Testis (tissue), 3 donors: ENCODE results near the gene FOXR1. TPM values are rescaled to one million over a fixed set of nuclear protein-coding genes. Genes with fewer than 3 reads are reported as not detected.
A peak's percentile ranks its signal among the peaks of the same experiment; 100 is the strongest.
"Not testable (repeated sequence)": the region's sequence is repeated elsewhere in the genome, so short reads cannot be mapped to it uniquely, and the experiment has no call there.

Source experiments
- DNase-seq: peaks from one replicate; pipeline ENCODE4 v3.0.0-alpha.2; 2019
- H3K27ac ChIP-seq, 2 donors: fragments of 200-600 bp; sonication (generic); one replicate each; pipeline ENCODE4 v1.5.1; 2019
- H3K27me3 ChIP-seq: fragments of 200-600 bp; sonication (generic); one replicate; pipeline ENCODE4 v1.5.1; 2019
- H3K36me3 ChIP-seq: fragments of 200-600 bp; sonication (generic); one replicate; pipeline ENCODE4 v1.5.1; 2017; ENCODE audit warnings: low read depth; ENCODE audit errors: missing control alignments
- H3K4me1 ChIP-seq: fragments of 200-600 bp; sonication (generic); one replicate; pipeline ENCODE4 v1.5.1; 2019
- H3K4me3 ChIP-seq, 2 donors: fragments of 200-600 bp; sonication (generic); one replicate each; pipeline ENCODE4 v1.5.1; 2017 to 2019
- H3K9me3 ChIP-seq: fragments of 200-600 bp; sonication (generic); one replicate; pipeline ENCODE4 v1.5.1; 2017
- POLR2A ChIP-seq: fragments of 450-650 bp; IDR thresholded peaks from one replicate; pipeline ENCODE4 v1.6.1; 2017; ENCODE audit warnings: antibody characterized with exemption, mild to moderate bottlenecking, moderate library complexity
- WGBS, 2 donors: methylation state at CpG; one replicate each; pipeline ENCODE4 v1.1.5; 2018; 5-methylcytosine and 5-hydroxymethylcytosine counted together
- intact Hi-C: fragments of 100-400 bp; cut with DNase I; formaldehyde crosslinking; loops from one replicate; pipeline ENCODE4 v1.15.1; 2023; ENCODE audit warnings: low total_unique reads
- polyA plus RNA-seq: library from polyadenylated mRNA; stranded (reverse); fragments of 350-450 nt; fragmentation: Illumina TruSeq; extraction: RNeasy Lipid Tissue Mini Kit (QIAGEN cat#74804); gene quantifications from one replicate; pipeline ENCODE4 v1.2.3, GENCODE V29; 2014; ENCODE audit warnings: low read depth, low replicate concordance; ENCODE audit not compliant: insufficient read depth
- total RNA-seq, 2 donors: library from RNA; depleted of rRNA; stranded (reverse); fragments of >200 nt; gene quantifications; one replicate each; pipeline ENCODE4 v1.2.3, GENCODE V29; 2016
- TF ChIP-seq, protein P1 (sequence below), 3 experiments: fragments of 450-650 bp in 2 of 3; fragments of 200-600 bp in 1 of 3; sonication (generic) in 1 of 3; IDR thresholded peaks; one replicate each; pipeline ENCODE4 v1.5.1; 2016 to 2019; ENCODE audit warnings: antibody characterized with exemption in 3 of 3, mild to moderate bottlenecking in 2 of 3, moderate library complexity in 1 of 3

FOXR1 gene
- total and polyA plus RNA-seq, 3 donors from 2014 or later: 5.0 to 8.9 (median 7.3) TPM

DNA sequence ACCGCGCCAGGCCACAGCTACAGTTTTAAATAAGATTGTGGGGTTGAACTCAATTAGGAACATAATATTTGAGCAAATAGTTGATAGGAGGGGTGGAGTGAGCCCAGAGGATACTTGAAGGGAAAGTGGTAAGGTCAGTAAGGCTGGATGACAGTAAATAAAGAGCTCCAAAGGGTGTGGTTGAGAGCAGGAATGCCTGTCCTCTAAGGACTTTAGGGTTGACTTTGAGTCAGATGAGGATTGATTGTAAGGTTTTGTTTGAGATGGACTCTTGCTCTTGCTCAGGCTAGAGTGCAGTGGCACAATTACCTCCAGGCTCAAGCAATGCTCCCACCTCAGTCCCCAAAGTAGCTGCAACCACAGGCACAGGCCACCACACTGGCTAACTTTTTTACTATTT is 2.4 kb downstream of the FOXR1 start:
- Histone ChIP-seq H3K36me3 (no peaks in the 10 kb centered on the region), H3K27ac (no peak overlapping the region), H3K4me3 (no peak overlapping the region), H3K9me3 (no peaks in the 10 kb centered on the region), H3K4me1 (no peaks in the 10 kb centered on the region), H3K27me3 (peaks cover 3% of the 10 kb centered on the region)
- intact Hi-C loops: no loop called here
- no peak for TF ChIP-seq POLR2A
- TF ChIP-seq, protein P1, sequence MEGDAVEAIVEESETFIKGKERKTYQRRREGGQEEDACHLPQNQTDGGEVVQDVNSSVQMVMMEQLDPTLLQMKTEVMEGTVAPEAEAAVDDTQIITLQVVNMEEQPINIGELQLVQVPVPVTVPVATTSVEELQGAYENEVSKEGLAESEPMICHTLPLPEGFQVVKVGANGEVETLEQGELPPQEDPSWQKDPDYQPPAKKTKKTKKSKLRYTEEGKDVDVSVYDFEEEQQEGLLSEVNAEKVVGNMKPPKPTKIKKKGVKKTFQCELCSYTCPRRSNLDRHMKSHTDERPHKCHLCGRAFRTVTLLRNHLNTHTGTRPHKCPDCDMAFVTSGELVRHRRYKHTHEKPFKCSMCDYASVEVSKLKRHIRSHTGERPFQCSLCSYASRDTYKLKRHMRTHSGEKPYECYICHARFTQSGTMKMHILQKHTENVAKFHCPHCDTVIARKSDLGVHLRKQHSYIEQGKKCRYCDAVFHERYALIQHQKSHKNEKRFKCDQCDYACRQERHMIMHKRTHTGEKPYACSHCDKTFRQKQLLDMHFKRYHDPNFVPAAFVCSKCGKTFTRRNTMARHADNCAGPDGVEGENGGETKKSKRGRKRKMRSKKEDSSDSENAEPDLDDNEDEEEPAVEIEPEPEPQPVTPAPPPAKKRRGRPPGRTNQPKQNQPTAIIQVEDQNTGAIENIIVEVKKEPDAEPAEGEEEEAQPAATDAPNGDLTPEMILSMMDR (IDR thresholded peaks at IDR 0.05): no peak
- DNase-seq: no peak
- WGBS, 2 donors: 100% methylated on average over 2 of the region's 2 CpGs

DNA sequence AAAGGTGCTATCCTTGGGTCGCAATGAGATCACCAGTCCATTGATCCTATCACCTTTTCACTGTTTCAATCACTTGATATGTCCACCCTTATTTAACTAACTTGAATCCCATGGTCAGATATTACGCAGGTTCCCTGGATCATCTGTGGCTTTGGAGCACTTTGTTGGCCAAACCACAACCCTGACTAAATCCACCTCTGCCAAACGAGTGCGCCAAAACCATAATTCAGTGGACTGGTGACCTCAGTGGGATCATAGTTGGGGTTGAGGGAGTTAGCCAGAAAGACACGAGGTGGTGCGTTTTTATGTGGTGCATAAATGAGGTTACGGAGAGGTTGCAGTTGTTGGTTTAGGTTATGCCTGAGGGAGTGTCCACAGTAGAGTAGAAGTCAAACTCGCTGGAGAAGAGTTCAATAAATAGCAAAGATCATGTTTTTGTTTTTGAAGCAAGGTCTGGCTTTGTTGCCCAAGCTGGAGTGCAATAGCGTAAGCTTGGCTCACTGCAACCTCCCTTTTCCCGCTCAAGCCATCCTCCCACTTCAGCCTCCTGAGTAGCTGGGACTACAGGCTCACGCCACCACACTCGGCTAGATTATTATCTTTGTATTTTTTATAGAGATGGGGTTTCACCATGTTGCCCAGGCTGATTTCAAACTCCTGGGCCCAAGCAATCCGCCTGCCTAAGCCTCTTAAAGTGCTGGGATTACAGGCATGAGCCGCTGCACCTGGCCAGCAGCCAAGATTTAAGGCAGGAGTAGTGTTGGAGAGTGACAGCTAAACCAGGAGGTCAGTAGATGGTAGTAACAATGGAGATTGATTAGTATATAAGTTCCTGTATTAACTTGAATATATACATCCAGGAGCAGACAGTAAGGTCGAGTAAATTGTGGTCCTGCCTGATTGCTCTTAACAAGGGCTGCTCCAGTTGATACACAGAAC is 4.5 kb downstream of the FOXR1 start:
- DNase-seq: no peak
- no peaks in the 10 kb centered on the region for H3K36me3 ChIP-seq
- 85 to 88% methylated on average over 15 of the region's 15 CpGs for WGBS, 2 donors
- intact Hi-C loops: no loop called here
- H3K27ac ChIP-seq: no peak overlapping the region
- no peak for TF ChIP-seq POLR2A
- TF ChIP-seq, protein P1 (IDR thresholded peaks at IDR 0.05): no peak
- peaks cover 8% of the 10 kb centered on the region for H3K4me1 ChIP-seq
- no peak overlapping the region for H3K4me3 ChIP-seq
- H3K9me3 ChIP-seq: no peaks in the 10 kb centered on the region
- H3K27me3 ChIP-seq: no peaks in the 10 kb centered on the region

DNA sequence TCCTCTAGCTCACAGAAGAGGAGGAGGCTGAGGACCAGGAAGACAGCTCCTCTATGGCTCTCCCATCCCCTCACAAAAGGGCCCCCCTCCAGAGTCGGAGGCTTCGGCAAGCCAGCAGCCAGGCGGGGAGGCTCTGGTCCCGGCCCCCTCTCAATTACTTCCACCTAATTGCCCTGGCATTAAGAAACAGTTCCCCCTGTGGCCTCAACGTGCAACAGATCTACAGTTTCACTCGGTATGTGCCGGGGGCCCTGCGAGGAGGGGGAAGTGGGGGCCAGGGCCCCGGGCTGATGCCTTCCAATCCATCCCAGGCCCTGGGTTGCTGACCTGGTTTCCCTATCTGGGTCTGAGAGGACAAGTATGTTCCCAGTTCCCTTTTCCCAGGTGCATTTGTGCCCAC is 7.9 kb downstream of the FOXR1 start:
- Histone ChIP-seq H3K36me3 (no peaks in the 10 kb centered on the region), H3K9me3 (no peaks in the 10 kb centered on the region), H3K4me3 (no peak overlapping the region), H3K4me1 (peaks cover 8% of the 10 kb centered on the region), H3K27ac (no peak overlapping the region), H3K27me3 (no peaks in the 10 kb centered on the region)
- DNase-seq: no peak
- intact Hi-C loops: no loop called here
- 70 to 73% methylated on average over 9 of the region's 9 CpGs for WGBS, 2 donors
- TF ChIP-seq, protein P1 (IDR thresholded peaks at IDR 0.05): no peak
- TF ChIP-seq POLR2A: no peak

DNA sequence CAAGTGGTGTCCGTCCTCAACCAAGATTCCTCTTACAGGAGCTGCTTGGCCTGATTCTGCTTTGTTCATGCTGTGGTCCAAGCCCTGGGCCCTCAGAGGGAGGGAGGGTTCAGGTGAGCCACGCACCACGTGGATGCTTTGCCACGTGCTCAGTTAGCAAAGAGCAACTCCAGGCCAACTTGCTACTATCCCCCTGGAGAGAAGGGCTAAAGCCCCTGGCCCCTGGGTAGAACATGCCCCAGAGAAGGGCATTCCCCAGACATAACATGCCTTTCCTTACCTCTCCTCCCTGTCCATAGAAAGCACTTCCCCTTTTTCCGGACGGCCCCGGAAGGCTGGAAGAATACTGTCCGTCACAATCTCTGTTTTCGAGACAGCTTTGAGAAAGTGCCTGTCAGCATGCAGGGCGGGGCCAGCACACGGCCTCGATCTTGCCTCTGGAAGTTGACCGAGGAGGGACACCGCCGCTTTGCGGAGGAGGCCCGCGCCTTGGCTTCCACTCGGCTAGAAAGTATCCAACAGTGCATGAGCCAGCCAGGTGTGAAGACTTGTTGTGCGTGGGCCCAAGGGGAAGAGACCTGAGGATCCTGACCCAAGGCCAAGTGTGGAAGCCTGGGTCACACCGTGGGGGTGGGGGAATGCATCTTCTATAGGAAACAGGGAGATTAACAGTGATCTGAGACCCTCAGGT is 8.8 kb downstream of the FOXR1 start:
- peak; percentile 68 for DNase-seq
- intact Hi-C loops: no loop called here
- no peak for TF ChIP-seq POLR2A
- TF ChIP-seq, protein P1 (IDR thresholded peaks at IDR 0.05): no peak

DNA sequence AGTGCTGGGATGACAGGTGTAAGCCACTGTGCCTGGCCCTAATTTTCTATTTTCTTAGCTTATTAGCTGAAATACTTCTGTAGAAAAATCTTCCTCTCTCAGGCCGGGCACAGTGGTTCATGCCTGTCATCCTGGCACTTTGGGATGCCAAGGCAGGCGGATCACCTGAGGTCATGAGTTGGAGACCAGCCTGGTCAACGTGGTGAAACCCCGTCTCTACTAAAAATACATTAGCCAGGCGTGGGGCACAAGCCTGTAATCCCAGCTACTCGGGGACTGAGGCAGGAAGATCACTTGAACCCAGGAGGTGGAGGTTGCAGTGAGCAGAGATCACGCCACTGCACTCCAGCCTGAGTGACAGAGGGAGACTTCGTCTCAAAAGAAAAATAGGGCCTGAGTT is 12.8 kb downstream of the FOXR1 start:
- not testable (repeated sequence) for H3K36me3 ChIP-seq, DNase-seq
- 79 to 81% methylated on average over 8 of the region's 8 CpGs for WGBS, 2 donors

More for the DNA sequence above, 8.8 kb downstream of the FOXR1 start:
- H3K27ac ChIP-seq: no peak overlapping the region
- H3K9me3 ChIP-seq: no peaks in the 10 kb centered on the region
- 34 to 42% methylated on average over 11 to 21 of the region's 21 CpGs for WGBS, 2 donors
- H3K27me3 ChIP-seq: no peaks in the 10 kb centered on the region
- peaks cover 8% of the 10 kb centered on the region for H3K4me1 ChIP-seq
- H3K36me3 ChIP-seq: no peaks in the 10 kb centered on the region
- H3K4me3 ChIP-seq: no peak overlapping the region

More for the DNA sequence above, 12.8 kb downstream of the FOXR1 start:
- H3K4me3 ChIP-seq, H3K9me3 ChIP-seq, H3K27ac ChIP-seq, H3K4me1 ChIP-seq, intact Hi-C loops, H3K27me3 ChIP-seq: not testable (repeated sequence)
